RWPE2 (cell line): ENCODE results near the gene HORMAD2.
"Not testable (repeated sequence)": the region's sequence is repeated elsewhere in the genome, so short reads cannot be mapped to it uniquely, and the experiment has no call there.

Source experiments
- ATAC-seq: fragments of 200-7000 bp; cut with Tn5 transposase; 3 replicates; pipeline ENCODE4 v1.9.1; 2021; ENCODE audit warnings: low read depth
- DNase-seq: peaks from one replicate; pipeline ENCODE4 v3.0.0-alpha.2; 2020; ENCODE audit warnings: low spot score
- H3K27ac ChIP-seq: fragments of 450-650 bp; 2 replicates; pipeline ENCODE4 v1.5.1; 2017; ENCODE audit warnings: mild to moderate bottlenecking; ENCODE audit not compliant: poor library complexity, severe bottlenecking
- H3K27me3 ChIP-seq: fragments of 250-450 bp; sonication (Bioruptor Pico); 2 replicates; pipeline ENCODE4 v1.5.1; 2021; ENCODE audit warnings: mild to moderate bottlenecking, moderate library complexity; ENCODE audit not compliant: insufficient read depth, poor library complexity, severe bottlenecking
- H3K36me3 ChIP-seq: fragments of 250-450 bp; sonication (Bioruptor Pico); 2 replicates; pipeline ENCODE4 v1.5.1; 2020; ENCODE audit warnings: low read depth, mild to moderate bottlenecking, moderate library complexity
- H3K4me1 ChIP-seq: fragments of 250-450 bp; sonication (Bioruptor Pico); 2 replicates; pipeline ENCODE4 v1.5.1; 2021; ENCODE audit warnings: mild to moderate bottlenecking, moderate library complexity; ENCODE audit not compliant: insufficient read depth, poor library complexity, severe bottlenecking
- H3K4me3 ChIP-seq: fragments of 250-450 bp; sonication (Bioruptor Pico); 2 replicates; pipeline ENCODE4 v1.5.1; 2021; ENCODE audit warnings: mild to moderate bottlenecking, moderate library complexity; ENCODE audit not compliant: severe bottlenecking
- H3K9me3 ChIP-seq: fragments of 250-450 bp; sonication (Bioruptor Pico); 2 replicates; pipeline ENCODE4 v1.5.1; 2021; ENCODE audit warnings: mild to moderate bottlenecking, moderate library complexity; ENCODE audit not compliant: severe bottlenecking
- TF ChIP-seq, protein P1 (sequence below): fragments of 450-650 bp; IDR thresholded peaks from one replicate; pipeline ENCODE4 v1.5.1; 2017; ENCODE audit warnings: mild to moderate bottlenecking, moderate library complexity; ENCODE audit not compliant: poor library complexity, severe bottlenecking

The HORMAD2 gene

GRCh38 chr22:30092686-30093085 is 12.4 kb downstream of the HORMAD2 start:
- Histone ChIP-seq H3K9me3 (no peaks in the 10 kb centered on the region), H3K4me3 (no peak overlapping the region), H3K36me3 (no peaks in the 10 kb centered on the region), H3K27me3 (no peaks in the 10 kb centered on the region), H3K4me1 (no peaks in the 10 kb centered on the region), H3K27ac (no peak overlapping the region)
- TF ChIP-seq, protein P1, sequence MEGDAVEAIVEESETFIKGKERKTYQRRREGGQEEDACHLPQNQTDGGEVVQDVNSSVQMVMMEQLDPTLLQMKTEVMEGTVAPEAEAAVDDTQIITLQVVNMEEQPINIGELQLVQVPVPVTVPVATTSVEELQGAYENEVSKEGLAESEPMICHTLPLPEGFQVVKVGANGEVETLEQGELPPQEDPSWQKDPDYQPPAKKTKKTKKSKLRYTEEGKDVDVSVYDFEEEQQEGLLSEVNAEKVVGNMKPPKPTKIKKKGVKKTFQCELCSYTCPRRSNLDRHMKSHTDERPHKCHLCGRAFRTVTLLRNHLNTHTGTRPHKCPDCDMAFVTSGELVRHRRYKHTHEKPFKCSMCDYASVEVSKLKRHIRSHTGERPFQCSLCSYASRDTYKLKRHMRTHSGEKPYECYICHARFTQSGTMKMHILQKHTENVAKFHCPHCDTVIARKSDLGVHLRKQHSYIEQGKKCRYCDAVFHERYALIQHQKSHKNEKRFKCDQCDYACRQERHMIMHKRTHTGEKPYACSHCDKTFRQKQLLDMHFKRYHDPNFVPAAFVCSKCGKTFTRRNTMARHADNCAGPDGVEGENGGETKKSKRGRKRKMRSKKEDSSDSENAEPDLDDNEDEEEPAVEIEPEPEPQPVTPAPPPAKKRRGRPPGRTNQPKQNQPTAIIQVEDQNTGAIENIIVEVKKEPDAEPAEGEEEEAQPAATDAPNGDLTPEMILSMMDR: no peak
- ATAC-seq: no peak
- DNase-seq: no peak

DNA sequence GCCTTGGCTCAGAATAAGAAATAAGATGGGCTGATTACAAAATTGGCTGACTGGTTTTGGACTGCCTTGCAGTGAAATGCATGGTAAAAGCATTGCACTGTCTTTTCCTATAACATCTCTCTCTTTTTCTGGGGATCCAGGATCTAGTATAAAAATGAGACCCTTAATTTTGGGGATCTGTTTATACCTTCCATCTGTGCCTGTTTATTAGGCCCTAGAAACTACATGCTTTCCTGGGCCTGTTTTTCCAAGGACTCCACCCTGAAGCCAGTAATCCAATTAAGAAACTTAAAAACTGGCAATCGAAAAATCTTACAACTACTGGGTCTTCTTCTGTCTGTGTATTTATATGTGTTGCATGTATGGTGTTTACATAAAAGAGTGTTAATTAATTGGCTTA is 14.5 kb downstream of the HORMAD2 start:
- H3K27me3 ChIP-seq: no peaks in the 10 kb centered on the region
- DNase-seq: no peak
- H3K4me3 ChIP-seq: no peak overlapping the region
- H3K9me3 ChIP-seq: no peaks in the 10 kb centered on the region
- no peaks in the 10 kb centered on the region for H3K4me1 ChIP-seq
- H3K36me3 ChIP-seq: no peaks in the 10 kb centered on the region
- ATAC-seq: no peak
- H3K27ac ChIP-seq: no peak overlapping the region
- TF ChIP-seq, protein P1: no peak

DNA sequence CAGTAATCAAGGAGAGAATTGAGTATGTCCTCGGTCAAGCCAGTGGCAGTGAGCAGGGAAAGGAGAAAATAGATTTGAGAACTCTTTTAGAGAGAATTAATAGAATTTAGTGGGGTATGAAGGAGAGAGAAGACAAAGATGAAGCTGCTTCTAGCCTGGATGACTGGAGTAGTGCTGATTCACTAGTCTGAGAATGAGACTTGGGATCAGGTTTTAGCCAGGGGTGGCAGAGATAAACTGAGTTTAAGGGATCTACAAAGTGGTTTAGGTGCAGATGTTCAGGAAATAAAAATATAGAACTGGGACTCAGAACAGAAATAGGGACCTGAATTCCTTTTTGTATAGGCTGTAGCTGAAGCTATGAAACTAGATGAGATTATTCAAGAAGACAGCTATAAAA is 17.6 kb downstream of the HORMAD2 start:
- no peak for ATAC-seq
- TF ChIP-seq, protein P1: no peak

DNA sequence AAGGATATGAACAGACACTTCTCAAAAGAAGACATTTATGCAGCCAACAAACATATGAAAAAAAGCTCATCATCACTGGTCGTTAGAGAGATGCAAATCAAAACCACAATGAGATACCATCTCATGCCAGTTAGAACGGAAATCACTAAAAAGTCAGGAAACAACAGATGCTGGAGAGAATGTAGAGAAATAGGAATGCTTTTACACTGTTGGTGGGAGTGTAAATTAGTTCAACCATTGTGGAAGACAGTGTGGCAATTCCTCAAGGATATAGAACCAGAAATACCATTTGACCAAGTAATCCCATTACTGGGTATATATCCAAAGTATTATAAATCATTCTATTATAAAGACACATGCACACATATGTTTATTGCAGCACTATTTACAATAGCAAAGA is 20.5 kb downstream of the HORMAD2 start:
- not testable (repeated sequence) for ATAC-seq, DNase-seq, H3K36me3 ChIP-seq, H3K9me3 ChIP-seq, H3K4me1 ChIP-seq, H3K4me3 ChIP-seq, H3K27me3 ChIP-seq, H3K27ac ChIP-seq

More for the DNA sequence above, 17.6 kb downstream of the HORMAD2 start:
- Histone ChIP-seq H3K27me3 (no peaks in the 10 kb centered on the region), H3K9me3 (no peaks in the 10 kb centered on the region), H3K27ac (no peak overlapping the region), H3K4me1 (no peaks in the 10 kb centered on the region), H3K4me3 (no peak overlapping the region), H3K36me3 (no peaks in the 10 kb centered on the region)
- no peak for DNase-seq

GRCh38 chr22:30104501-30105156 is 24.4 kb downstream of the HORMAD2 start:
- H3K4me3 ChIP-seq: no peak overlapping the region
- no peak overlapping the region for H3K27ac ChIP-seq
- H3K36me3 ChIP-seq: no peaks in the 10 kb centered on the region
- no peaks in the 10 kb centered on the region for H3K27me3 ChIP-seq
- TF ChIP-seq, protein P1: no peak
- no peaks in the 10 kb centered on the region for H3K4me1 ChIP-seq
- no peak for DNase-seq
- ATAC-seq: no peak
- no peaks in the 10 kb centered on the region for H3K9me3 ChIP-seq
